Natural killer cell (primary cell): Measurements from ENCODE around the gene CSNK1D. TPM values are rescaled to one million over a fixed set of nuclear protein-coding genes. Genes with fewer than 3 reads are reported as not detected.
A peak's percentile ranks its signal among the peaks of the same experiment; 100 is the strongest.

Source experiments
- ATAC-seq, 3 donors: fragments of 150-1000 bp in 2 of 3; fragments of 200-7000 bp in 1 of 3; cut with Tn5 transposase; 1 replicate in 1 of 3; 2 replicates in 2 of 3; pipeline ENCODE4 v1.10.0; 2021; ENCODE audit warnings: mild to moderate bottlenecking in 2 of 3, moderate library complexity in 2 of 3
- DNase-seq, 2 donors: peaks; one replicate each; pipeline versions ENCODE4 v3.0.0 to v3.0.0-alpha.2; 2013 to 2021; ENCODE audit warnings: mixed read lengths in 1 of 2
- H3K27ac ChIP-seq: one replicate; pipeline ENCODE4 v1.5.1; 2013; ENCODE audit warnings: mild to moderate bottlenecking, low read length
- H3K27me3 ChIP-seq: one replicate; pipeline ENCODE4 v1.6.1; 2013; ENCODE audit warnings: low read length; ENCODE audit not compliant: control insufficient read depth, insufficient read depth
- H3K36me3 ChIP-seq: one replicate; pipeline ENCODE4 v1.6.1; 2013; ENCODE audit warnings: low read length; ENCODE audit not compliant: control insufficient read depth, insufficient read depth
- H3K4me1 ChIP-seq: one replicate; pipeline ENCODE4 v1.6.1; 2013; ENCODE audit warnings: low read length; ENCODE audit not compliant: control insufficient read depth, insufficient read depth
- H3K4me3 ChIP-seq: one replicate; pipeline ENCODE4 v1.5.1; 2013; ENCODE audit warnings: low read length
- H3K9me3 ChIP-seq: one replicate; pipeline ENCODE4 v1.6.1; 2013; ENCODE audit warnings: low read length; ENCODE audit not compliant: control insufficient read depth, insufficient read depth
- H3K27ac Mint-ChIP-seq, 2 donors: one replicate each; pipeline ENCODE4 v1.8.0; 2022; ENCODE audit warnings: mild to moderate bottlenecking in 2 of 2, mixed read lengths in 2 of 2, moderate library complexity in 1 of 2
- H3K27me3 Mint-ChIP-seq, 2 donors: one replicate each; pipeline ENCODE4 v1.8.0; 2022; ENCODE audit warnings: low read depth in 2 of 2, mixed read lengths in 2 of 2
- H3K36me3 Mint-ChIP-seq: one replicate; pipeline ENCODE4 v1.8.0; 2022; ENCODE audit warnings: mixed read lengths
- H3K4me1 Mint-ChIP-seq, 2 donors: one replicate each; pipeline ENCODE4 v1.8.0; 2022; ENCODE audit warnings: mixed read lengths in 2 of 2
- H3K4me3 Mint-ChIP-seq: one replicate; pipeline ENCODE4 v1.8.0; 2022; ENCODE audit warnings: mild to moderate bottlenecking, moderate library complexity, mixed read lengths
- H3K9me3 Mint-ChIP-seq, 2 donors: one replicate each; pipeline ENCODE4 v1.8.0; 2022; ENCODE audit warnings: mixed read lengths in 2 of 2
- WGBS: methylation state at CpG from one replicate; pipeline ENCODE4 v1.1.7; 2013; ENCODE audit warnings: missing lambda C conversion rate; ENCODE audit not compliant: insufficient coverage; 5-methylcytosine and 5-hydroxymethylcytosine counted together
- intact Hi-C: fragments of 100-400 bp; cut with micrococcal nuclease; formaldehyde crosslinking; loops from one replicate; pipeline ENCODE4 v1.14.2; 2022
- total RNA-seq, 4 donors: library from RNA; stranded (reverse); fragments of 120-200 nt in 1 of 4; gene quantifications; one replicate each; pipeline versions ENCODE4 v1.2.3 to v1.2.4, GENCODE V29; 2013 to 2022
- TF ChIP-seq, protein P1 (sequence below): fragments of 200-600 bp; IDR thresholded peaks from one replicate; pipeline ENCODE4 v1.8.0; 2022; ENCODE audit warnings: antibody characterized with exemption

Gene CSNK1D
- total RNA-seq, 3 donors from 2014 or later (not counting 1 experiment from before 2014, with no cell fraction given): 423 to 475 (median 468) TPM

DNA sequence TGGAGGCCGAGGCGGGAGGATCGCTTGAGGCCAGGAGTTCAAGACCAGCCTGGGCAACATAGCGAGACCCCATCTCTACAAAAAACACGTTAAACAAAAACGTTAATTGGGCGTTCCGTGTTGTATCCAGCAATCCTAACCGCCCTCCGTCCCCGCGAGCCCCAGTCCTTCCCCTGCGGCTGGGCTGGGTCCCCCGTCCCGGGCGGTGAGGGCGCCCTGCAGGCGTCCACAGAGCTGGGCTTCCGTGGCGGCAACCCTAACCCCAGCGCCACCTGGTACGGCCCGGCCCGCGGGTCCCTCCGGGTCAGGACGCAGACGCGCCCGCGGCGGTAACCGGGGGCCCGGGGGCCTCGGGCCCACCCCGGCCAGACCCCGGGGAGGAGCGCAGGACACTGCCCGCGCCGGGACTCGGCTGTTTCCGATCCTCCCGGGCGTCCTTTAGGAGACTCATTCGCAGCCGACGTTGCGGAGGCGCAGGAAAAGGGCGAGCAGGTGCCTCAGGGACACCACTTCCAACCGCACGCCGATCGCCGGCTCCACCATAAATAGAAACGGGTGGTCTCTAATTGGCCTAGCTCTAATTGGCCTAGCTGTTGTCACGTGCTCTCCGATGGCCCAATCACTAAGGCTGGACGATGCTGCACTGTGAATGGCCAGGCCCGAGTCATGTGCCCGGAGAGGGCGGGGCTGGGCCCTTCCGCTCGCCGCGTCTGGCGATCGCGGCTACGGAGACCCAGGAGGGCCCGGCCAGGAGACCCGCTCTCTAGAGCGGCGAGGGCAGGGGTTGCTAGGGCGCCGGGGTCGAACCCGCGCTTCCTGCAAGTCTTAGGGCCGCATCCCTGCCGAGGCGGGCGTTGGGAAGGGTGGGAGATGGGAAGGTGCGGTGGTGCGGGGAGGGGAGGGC lies 19.0 kb upstream of the CSNK1D start:
- TF ChIP-seq, protein P1, sequence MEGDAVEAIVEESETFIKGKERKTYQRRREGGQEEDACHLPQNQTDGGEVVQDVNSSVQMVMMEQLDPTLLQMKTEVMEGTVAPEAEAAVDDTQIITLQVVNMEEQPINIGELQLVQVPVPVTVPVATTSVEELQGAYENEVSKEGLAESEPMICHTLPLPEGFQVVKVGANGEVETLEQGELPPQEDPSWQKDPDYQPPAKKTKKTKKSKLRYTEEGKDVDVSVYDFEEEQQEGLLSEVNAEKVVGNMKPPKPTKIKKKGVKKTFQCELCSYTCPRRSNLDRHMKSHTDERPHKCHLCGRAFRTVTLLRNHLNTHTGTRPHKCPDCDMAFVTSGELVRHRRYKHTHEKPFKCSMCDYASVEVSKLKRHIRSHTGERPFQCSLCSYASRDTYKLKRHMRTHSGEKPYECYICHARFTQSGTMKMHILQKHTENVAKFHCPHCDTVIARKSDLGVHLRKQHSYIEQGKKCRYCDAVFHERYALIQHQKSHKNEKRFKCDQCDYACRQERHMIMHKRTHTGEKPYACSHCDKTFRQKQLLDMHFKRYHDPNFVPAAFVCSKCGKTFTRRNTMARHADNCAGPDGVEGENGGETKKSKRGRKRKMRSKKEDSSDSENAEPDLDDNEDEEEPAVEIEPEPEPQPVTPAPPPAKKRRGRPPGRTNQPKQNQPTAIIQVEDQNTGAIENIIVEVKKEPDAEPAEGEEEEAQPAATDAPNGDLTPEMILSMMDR: no peak
- H3K27me3 Mint-ChIP-seq: no peaks in the 10 kb centered on the region
- H3K4me3 ChIP-seq: peak overlapping the region; percentile 72

DNA sequence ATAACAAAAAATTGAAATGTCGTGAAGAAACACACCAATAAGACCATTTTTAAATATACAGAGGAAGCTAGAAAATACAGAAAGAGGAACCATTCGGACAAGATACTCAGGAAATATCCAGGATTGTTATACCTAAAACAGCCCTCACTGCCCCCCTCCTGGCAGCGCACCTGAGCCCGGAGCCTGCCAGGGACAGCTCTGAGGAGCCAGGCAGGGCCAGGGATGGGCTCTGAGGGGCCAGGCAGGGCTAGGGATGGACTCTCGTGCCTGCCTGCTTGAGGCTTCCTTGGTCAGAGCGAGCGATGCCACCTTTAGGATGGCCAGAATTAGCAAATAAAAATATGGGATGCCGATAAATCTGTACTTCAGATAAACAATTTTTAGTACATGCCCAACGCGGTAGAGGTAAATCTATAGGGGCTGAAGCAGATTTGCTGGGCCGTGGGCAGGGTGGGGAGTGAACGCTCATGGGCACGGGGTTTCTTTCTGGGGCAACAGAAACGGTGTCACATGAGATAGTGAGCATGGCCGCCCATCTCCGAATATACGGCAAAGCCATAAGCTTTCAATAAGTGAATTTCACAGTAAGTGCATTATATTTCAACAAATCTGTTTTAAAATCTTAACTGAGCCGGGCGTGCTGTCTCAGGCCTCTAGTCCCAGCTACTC lies 18.2 kb upstream of the CSNK1D start:
- WGBS: 87% methylated on average over 19 of the region's 19 CpGs
- Mint-ChIP-seq H3K4me1 (peaks cover 14 to 37% of the 10 kb centered on the region in 2 donors), H3K9me3 (no peaks in the 10 kb centered on the region), H3K27ac (peak overlapping the region; percentile 72 to 87), H3K4me3 (peak overlapping the region; percentile 77), H3K36me3 (no peaks in the 10 kb centered on the region), H3K27me3 (no peaks in the 10 kb centered on the region)
- H3K9me3 ChIP-seq: no peaks in the 10 kb centered on the region
- TF ChIP-seq, protein P1: no peak
- H3K27me3 ChIP-seq: no peaks in the 10 kb centered on the region
- DNase-seq (no peak), ATAC-seq (no peak)
- peaks cover 22% of the 10 kb centered on the region for H3K4me1 ChIP-seq
- no peaks in the 10 kb centered on the region for H3K36me3 ChIP-seq
- peak overlapping the region; percentile 72 for H3K4me3 ChIP-seq
- peak overlapping the region; percentile 99 for H3K27ac ChIP-seq
- intact Hi-C loops: loop anchor here (1.0 kb wide), 1 partner anchor 19 kb away; no protein-coding TSS in a partner anchor

More for the DNA sequence above, 19.0 kb upstream of the CSNK1D start:
- WGBS: 3% methylated on average over 86 of the region's 86 CpGs
- Histone ChIP-seq H3K27me3 (no peaks in the 10 kb centered on the region), H3K9me3 (no peaks in the 10 kb centered on the region), H3K36me3 (no peaks in the 10 kb centered on the region), H3K4me1 (peaks cover 30% of the 10 kb centered on the region), H3K27ac (peak overlapping the region; percentile 99)
- peak; percentile 85 to 97 (median 87) for ATAC-seq
- H3K4me3 Mint-ChIP-seq: peak overlapping the region; percentile 84
- intact Hi-C loops: loop anchor here (1.0 kb wide), 1 partner anchor 20 kb away; no protein-coding TSS in a partner anchor
- H3K27ac Mint-ChIP-seq: peak overlapping the region; percentile 77 to 87
- peak; percentile 89 to 97 for DNase-seq
- H3K4me1 Mint-ChIP-seq: peaks cover 20 to 44% of the 10 kb centered on the region in 2 donors
- no peaks in the 10 kb centered on the region for H3K9me3 Mint-ChIP-seq
- H3K36me3 Mint-ChIP-seq: no peaks in the 10 kb centered on the region

GRCh38 chr17:82287868-82288801 lies 14.6 kb upstream of the CSNK1D start:
- DNase-seq: no peak
- H3K27me3 ChIP-seq: no peaks in the 10 kb centered on the region
- H3K27ac ChIP-seq: no peak overlapping the region
- H3K36me3 ChIP-seq: no peaks in the 10 kb centered on the region
- H3K4me3 ChIP-seq: no peak overlapping the region
- TF ChIP-seq, protein P1: no peak
- H3K27me3 Mint-ChIP-seq: no peaks in the 10 kb centered on the region
- no peak for ATAC-seq
- H3K4me1 ChIP-seq: peaks cover 18% of the 10 kb centered on the region
- H3K4me1 Mint-ChIP-seq: peaks cover 0 to 16% of the 10 kb centered on the region in 2 donors
- no peaks in the 10 kb centered on the region for H3K9me3 ChIP-seq
- 83% methylated on average over 19 of the region's 19 CpGs for WGBS
- intact Hi-C loops: no loop called here
- no peak overlapping the region for H3K4me3 Mint-ChIP-seq
- no peak overlapping the region for H3K27ac Mint-ChIP-seq
- no peaks in the 10 kb centered on the region for H3K9me3 Mint-ChIP-seq
- H3K36me3 Mint-ChIP-seq: no peaks in the 10 kb centered on the region
